Myocyte (in vitro differentiated cells): ENCODE measurements around the gene KISS1. TPM values are rescaled to one million over a fixed set of nuclear protein-coding genes. Genes with fewer than 3 reads are reported as not detected.

Experiments
- DNase-seq: peaks from one replicate; pipeline ENCODE4 v3.0.0-alpha.2; 2012; ENCODE audit warnings: low read depth
- total RNA-seq: library from RNA; depleted of rRNA; stranded (reverse); fragments of >200 nt; gene quantifications from 2 replicates; pipeline ENCODE4 v1.2.3, GENCODE V29; 2014

Gene KISS1
- total RNA-seq, 1 donor from 2014 or later = 10.6 TPM

DNA sequence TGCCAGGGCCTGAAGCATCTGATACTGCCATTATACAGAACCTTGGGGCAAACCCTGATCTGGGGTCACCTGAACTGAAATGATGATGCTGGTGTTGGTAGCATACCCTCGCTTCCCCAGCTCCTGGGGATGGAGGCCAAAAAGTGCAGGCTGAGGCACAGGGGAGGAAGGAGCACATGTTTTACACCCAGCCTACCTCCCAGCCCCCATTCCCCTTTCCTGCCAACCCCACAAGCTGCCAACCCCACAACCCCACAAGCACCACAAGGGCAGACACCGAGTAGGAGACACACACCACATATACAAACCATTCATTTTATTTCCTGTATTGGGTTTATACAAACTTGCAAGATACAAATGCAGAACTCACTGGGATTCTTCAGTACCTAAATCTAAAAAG lies 22.3 kb upstream of the KISS1 start:
- DNase-seq = no peak

GRCh38 chr1:204217648-204218000 lies 21.3 kb upstream of the KISS1 start:
- no peak for DNase-seq

- no peak for DNase-seq
Measured at GRCh38 chr1:204216880-204217647, 20.8 kb upstream of the KISS1 start.

- DNase-seq = no peak
Measured at GRCh38 chr1:204216236-204216635, 19.9 kb upstream of the KISS1 start.

- peak; percentile 76 for DNase-seq
Measured at GRCh38 chr1:204213668-204214662, 17.7 kb upstream of the KISS1 start, which contains the start of gene GOLT1A. Gene GOLT1A, minus strand, starts transcription at chr1:204213988. Its CDS starts 82 bp downstream, at chr1:204213906.

GRCh38 chr1:204212715-204213114 lies 16.4 kb upstream of the KISS1 start:
- DNase-seq = no peak

GRCh38 chr1:204211046-204211445 lies 14.8 kb upstream of the KISS1 start:
- no peak for DNase-seq

DNA sequence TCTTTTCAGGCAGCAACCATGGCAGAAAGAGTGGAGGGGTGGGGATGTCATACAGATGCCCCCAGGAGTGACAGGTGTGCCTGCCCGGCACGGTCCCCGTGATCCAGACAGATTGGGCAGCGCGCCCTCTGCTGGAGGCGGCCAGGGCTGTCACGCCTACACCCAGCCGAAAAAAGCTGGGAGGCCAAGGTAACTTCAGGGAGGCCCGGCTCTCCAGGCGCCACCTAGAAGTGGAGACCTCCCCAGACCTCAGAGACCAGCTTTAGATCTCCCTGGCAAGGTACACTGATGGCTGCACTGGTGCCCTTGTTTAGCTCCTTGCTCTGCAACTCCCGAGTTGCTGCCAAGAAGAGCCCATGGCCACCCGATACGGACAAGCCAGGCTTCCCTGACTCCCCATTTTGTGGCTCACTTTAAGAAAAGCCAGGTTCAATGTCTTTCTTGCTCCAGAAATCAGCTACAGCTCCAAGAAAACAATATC lies 10.9 kb upstream of the KISS1 start:
- DNase-seq = peak; percentile 66

- no peak for DNase-seq
Measured at GRCh38 chr1:204206121-204206520, 9.8 kb upstream of the KISS1 start.

DNA sequence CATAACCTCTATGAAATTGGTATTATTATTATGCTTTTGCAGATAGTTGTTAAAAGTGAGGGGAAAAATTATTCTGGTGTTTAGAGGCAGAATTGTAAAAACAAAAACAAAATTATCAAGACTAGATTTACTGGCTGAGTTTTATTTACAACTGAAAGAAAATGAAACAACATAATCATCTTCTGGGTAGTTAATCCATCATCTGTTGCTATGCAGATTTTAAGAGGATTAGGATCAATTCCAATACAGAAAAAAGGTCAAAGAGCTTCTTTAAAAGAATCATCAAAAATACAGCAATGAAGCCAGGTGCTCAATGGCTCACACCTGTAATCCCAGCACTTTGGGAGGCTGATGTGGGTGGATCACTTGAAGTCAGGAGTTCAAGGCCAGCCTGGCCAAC lies 9.2 kb upstream of the KISS1 start:
- no peak for DNase-seq

DNA sequence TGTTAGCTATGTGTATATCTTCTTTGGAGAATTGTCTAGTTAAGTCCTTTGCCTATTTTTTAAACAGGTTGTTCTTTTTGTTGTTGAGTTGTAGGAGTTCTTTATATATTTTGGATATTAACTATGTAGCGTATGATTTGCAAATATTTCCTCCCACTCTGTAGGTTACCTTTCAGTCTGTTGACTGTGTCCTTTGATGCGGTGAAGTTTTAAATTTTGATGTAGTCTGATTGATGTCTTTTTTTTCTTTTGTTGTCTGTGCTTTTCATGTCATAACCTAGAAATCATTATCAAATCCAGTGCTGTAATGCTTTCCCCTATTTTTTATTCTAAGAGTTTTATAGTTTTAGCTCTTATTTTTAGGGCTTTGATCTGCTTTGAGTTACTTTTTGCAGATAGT lies 8.7 kb upstream of the KISS1 start:
- DNase-seq = no peak

GRCh38 chr1:204203206-204203767 lies 7.0 kb upstream of the KISS1 start:
- DNase-seq = no peak

- no peak for DNase-seq
Measured at GRCh38 chr1:204202481-204202880, 6.2 kb upstream of the KISS1 start.

DNA sequence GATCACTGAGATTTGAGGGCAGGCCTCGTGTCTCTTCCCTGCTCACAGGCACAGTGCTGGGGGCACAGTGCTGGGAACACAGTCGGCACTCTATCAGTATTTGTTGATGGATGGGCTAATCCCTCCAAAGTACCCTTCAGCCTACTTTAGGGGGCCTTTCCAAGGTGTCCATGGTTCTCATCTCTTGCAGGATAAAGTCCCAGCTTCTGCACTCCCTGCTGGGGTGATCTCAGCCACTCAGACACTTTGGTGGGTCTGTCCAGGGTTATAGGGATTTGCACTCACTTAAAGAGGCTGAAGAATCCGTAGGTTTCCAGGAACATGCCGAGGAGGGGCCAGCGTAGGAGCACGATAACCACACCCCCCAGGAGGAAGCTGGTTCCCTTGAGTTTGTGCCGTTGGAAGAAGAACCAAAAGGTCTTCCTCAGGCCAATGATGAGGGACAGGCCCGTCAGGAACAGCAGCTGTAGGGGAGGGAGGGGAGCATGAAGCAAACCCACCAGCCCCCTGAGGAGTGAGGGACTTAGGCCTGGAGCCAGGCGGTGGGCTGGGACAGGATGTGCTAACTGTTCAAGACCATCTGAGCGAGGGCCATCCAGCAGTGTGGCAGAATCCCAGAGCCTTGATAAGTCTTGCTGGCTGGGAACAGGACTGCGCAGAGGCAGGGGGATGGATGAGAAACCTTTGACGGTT lies 5.2 kb upstream of the KISS1 start:
- no peak for DNase-seq

DNA sequence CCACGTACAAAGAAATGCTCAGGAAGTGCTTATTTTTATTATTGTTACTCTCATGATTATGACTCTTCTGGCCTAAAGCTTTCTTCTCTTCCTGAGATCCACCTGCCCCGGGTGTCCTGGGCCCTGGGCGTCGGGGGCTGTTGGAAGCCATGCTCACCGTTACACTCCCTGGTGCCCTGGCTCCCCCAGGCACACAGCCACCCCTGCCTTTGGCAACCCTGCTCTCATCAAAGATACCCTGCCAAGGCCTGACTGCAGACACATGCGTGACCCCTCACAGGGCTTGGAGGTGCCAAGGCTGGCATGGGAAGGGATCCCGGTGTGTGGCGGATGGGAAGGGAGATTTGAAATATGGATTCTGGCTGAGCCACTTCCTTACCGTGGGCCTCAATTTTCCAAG lies 3.3 kb upstream of the KISS1 start:
- no peak for DNase-seq

DNA sequence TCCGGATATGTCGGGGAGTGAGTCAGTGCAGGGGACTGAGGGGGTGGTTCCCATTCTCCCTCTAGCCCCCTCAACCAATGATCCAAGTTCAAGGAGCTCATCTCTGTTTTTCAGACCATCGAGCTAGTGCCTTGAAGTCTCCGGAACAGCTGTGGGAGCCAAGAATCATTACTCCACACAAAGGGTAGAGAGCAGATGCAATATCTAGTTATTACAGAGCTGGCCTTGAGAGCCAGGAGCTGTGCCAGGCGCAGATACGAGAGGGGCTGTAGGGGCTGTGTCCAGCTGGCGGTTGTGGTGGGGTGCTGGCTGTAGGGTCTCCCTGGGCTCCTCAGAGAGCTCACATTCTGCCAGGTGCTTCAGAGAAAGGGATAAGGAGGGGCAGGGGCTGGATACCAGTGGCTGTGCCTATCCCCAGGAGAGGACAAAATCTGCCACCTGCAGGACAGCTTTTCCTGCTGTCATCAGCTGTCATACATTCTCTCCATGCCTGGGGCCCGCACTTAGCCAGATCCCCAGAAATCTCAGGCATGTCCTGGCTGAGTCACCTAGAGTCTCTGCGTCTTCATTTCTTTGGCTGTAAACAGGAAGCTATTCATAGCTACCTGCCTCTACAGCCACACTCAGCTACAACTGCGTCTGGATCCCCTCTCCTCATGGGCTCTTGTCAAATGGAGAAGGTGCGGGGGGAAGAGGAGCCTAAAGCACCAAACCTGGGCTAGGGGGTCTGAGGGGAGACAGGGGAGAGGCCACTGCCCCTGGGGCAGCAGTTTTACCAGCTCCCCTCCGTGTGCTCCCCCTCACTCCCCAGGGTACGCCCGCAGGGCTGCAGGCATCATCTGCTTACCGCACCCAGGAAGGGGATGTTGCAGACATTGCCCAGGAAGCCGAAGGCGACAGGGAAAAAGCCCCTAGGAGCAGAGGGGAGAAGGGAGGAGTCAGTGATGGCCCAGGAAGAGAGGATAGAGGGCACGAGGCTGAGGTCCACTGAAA lies 2.4 kb upstream of the KISS1 start:
- peak; percentile 94 for DNase-seq

- DNase-seq = no peak
Measured at GRCh38 chr1:204197068-204197467, 777 bp upstream of the KISS1 start.

- no peak for DNase-seq
Measured at GRCh38 chr1:204194771-204195170, 1.5 kb downstream of the KISS1 start.

GRCh38 chr1:204194080-204194479 lies 2.2 kb downstream of the KISS1 start:
- no peak for DNase-seq
